AG04450 (cell line): ENCODE data around the gene RPS15. TPM values are rescaled to one million over a fixed set of nuclear protein-coding genes. Genes with fewer than 3 reads are reported as not detected.

Experiments
- CTCF ChIA-PET: fragments of 300-600, 350-600 bp; formaldehyde crosslinking; extraction: SDS; loops from one replicate; lab custom pipeline; 2022; ENCODE audit warnings: antibody characterized with exemption, inconsistent platforms; lab: Charles Lee
- POLR2A ChIA-PET: fragments of 350-600 bp; formaldehyde crosslinking; extraction: SDS; loops from one replicate; lab custom pipeline; 2021; ENCODE audit warnings: antibody characterized with exemption, inconsistent platforms; lab: Yijun Ruan, JAX
- DNase-seq: peaks from one replicate; pipeline ENCODE4 v3.0.0-alpha.2; 2011; ENCODE audit warnings: low read depth, low spot score
- H3K27ac ChIP-seq: one replicate; pipeline ENCODE4 v1.5.1; 2012; ENCODE audit warnings: low read depth, low read length, control low read depth
- H3K27me3 ChIP-seq: one replicate; pipeline ENCODE4 v1.6.0; 2012; ENCODE audit warnings: low read length; ENCODE audit not compliant: control insufficient read depth, insufficient read depth
- H3K4me3 ChIP-seq: 2 replicates; pipeline ENCODE4 v1.5.1; 2011; ENCODE audit warnings: mild to moderate bottlenecking, low read depth, low read length, control low read depth
- H3K9me3 ChIP-seq: 2 replicates; pipeline ENCODE4 v1.5.1; 2012; ENCODE audit warnings: low read length; ENCODE audit not compliant: control insufficient read depth, insufficient read depth
- CTCF ChIP-seq: IDR thresholded peaks from 2 replicates; pipeline ENCODE4 v1.5.1; 2011; ENCODE audit warnings: low read depth, low read length, control low read depth, inconsistent platforms
- polyA plus RNA-seq: library from polyadenylated mRNA; depleted of rRNA; stranded (reverse); fragments of >200 nt; gene quantifications from 2 replicates; pipeline ENCODE4 v1.2.3, GENCODE V29; 2011

The RPS15 gene
- polyA plus RNA-seq, 1 experiment = 596 TPM

GRCh38 chr19:1392407-1392806 is 45.8 kb upstream of the RPS15 start:
- H3K27ac ChIP-seq = no peak overlapping the region
- no peak for DNase-seq
- H3K9me3 ChIP-seq = peaks cover 5% of the 10 kb centered on the region; the same call in 1 of the 2 replicates
- CTCF ChIA-PET = no interaction called here
- no peak for TF ChIP-seq CTCF
- H3K4me3 ChIP-seq = no peak overlapping the region
- no peaks in the 10 kb centered on the region for H3K27me3 ChIP-seq
- POLR2A ChIA-PET = no interaction called here

- Histone ChIP-seq H3K27me3 (no peaks in the 10 kb centered on the region), H3K9me3 (peaks cover 5% of the 10 kb centered on the region; the same call in 1 of the 2 replicates), H3K4me3 (no peak overlapping the region), H3K27ac (no peak overlapping the region)
- POLR2A ChIA-PET = no interaction called here
- no peak for TF ChIP-seq CTCF
- DNase-seq = no peak
- CTCF ChIA-PET = no interaction called here
These were observed 45.2 kb upstream of the RPS15 start for GRCh38 chr19:1392939-1393530.

- ChIA-PET CTCF (no interaction called here), POLR2A (no interaction called here)
- no peaks in the 10 kb centered on the region for H3K27me3 ChIP-seq
- H3K4me3 ChIP-seq = no peak overlapping the region
- no peak overlapping the region for H3K27ac ChIP-seq
- H3K9me3 ChIP-seq = peaks cover under 1% of the 10 kb centered on the region; the same call in 1 of the 2 replicates
- no peak for TF ChIP-seq CTCF
- DNase-seq = no peak
These were observed 44.4 kb upstream of the RPS15 start for GRCh38 chr19:1393841-1394240.

- TF ChIP-seq CTCF = no peak
- Histone ChIP-seq H3K27me3 (no peaks in the 10 kb centered on the region), H3K27ac (no peak overlapping the region), H3K9me3 (no peaks in the 10 kb centered on the region; the same call in 1 of the 2 replicates), H3K4me3 (no peak overlapping the region)
- DNase-seq = no peak
- POLR2A ChIA-PET = no interaction called here
- CTCF ChIA-PET = no interaction called here
These were observed 43.7 kb upstream of the RPS15 start for GRCh38 chr19:1394252-1395193.
